GM19023 (cell line): ENCODE results near the gene FHL1.

Source experiments
- ATAC-seq: cut with Tn5 transposase; IDR thresholded peaks from one replicate; pipeline ENCODE4 v1.9.1; 2021; ENCODE audit warnings: mild to moderate bottlenecking, moderate library complexity; ENCODE audit not compliant: unreplicated experiment

Gene FHL1

DNA sequence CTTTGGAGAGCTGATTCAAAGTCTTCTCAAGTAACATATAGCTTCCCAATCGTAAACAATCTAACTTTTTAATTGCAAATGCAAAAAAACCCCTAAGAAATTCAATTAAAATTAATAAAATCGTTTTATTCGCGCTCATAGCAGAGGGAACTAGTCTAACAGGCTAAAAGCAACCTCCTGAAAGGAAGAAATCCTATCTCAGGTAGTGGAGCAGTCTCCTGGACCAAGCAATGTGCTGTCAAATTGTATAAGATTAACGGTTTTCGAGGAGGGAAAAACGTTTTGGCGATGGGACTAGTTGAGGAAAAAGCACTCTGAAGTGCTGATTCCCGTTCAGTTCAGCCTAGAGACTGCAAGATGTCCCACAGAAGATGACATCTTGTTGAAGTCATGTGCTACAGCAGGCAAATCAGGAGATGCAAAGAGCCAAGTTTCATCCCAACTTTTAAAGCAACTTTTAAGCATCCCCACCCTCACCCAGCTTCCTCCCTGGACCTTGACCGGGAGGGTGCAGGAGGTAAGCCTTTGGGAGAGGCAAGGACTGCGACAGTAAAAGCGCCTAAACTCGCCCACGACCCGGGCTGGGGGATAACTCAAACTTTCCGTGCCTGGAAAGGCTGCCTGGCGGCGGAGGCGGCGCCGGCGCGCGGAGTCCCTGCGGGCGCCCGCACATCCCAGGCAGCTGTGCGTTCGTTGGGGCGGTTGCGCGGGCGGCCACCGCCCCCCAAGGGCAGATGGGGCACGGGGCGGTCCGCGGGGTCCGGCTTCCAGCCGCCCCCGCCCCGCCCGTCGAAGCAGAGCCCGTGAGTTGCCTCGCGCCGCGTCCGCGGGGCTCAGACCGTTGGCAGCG lies 103.1 kb downstream of the FHL1 start:
- peak; percentile 39 for ATAC-seq

DNA sequence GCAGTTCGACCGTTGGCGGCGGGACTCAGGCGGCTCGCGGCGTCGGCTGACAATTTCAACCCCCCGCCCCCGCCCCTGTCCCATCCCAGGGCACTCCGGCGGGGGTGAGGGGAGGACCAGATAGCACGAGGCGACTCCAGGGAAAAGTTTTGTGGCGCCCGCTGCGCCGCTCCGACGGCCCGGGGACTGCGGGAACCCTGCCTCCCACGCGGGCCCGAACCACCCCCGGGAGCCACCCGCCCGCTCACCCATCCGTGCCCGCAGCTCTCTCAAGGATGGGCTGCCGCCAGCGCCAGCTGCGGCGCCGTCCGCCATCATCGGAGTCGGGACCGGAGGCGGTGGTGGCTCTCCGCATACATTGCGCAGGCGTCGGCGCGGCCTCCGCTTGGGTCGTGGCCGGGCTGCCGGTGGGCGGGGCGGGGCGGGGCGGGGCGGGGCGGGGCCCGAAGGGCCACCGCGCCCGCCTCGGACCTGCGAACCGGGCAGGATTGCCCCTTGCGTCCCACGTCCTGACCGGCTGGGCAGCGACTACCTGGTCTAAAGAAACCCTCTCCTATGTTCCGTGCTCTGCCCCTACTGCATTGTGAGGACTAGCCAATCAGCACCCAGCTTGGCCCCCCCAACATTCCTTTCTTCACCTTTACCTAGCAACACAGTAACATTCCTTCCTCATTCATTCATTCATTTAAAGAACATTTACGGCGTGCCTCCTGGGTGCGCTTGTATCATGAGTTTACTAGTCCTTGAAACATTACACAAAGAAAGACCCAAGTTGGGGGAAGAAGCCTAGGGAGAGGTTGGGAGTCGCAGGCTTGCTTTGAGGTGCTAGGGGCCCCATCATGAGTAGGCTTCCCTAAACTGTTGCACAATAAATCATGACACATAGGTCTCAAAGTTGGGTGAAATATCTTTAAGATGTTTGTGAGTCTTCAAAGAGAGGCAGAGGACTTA lies 104.0 kb downstream of the FHL1 start, which contains the start of gene MAP7D3:
Gene MAP7D3 (minus strand): TSS at position 360 of the 951 bp plus-strand sequence. CDS start 42 bp downstream, at position 318.
- peak; percentile 88 for ATAC-seq

DNA sequence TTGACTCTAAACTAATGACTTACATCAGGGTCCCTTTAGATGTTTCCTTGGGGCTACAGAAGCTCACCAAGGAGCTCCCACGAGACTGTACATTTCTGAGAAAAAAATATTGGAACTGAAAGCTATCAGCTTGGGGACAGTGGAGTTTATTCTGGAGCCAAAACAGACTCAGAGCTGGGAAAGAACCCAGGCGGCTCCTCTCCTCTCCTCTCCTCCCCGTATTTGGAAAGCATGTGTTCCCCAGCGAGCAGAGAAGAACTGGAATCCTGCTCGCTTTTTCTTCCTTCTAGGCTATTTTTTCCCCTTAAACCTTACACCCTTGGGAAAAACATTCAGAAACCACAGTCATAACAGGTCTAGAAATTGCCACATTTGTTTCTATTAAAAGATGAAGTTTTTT lies 108.2 kb downstream of the FHL1 start:
- no peak for ATAC-seq

DNA sequence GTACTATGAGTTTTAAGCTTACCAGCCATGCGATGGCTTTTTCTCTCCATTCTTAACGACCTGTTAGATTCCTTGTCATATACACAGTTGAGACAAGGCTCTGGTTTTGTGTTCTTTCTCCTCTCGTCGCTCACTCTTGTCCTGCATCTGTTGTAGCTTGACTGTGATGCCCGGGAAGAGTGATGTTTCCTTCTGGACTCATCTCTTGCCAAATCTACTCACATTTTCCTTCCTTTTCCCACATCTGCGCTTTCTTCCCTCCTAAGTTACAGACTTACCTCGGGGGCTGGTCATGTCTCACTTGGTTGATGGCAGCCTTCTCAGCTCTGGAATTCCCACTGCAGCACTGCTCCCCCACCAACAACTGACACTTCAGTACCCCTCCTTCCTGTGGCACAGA lies 108.7 kb downstream of the FHL1 start:
- ATAC-seq = no peak

GRCh38 chrX:136258951-136259350 lies 111.6 kb downstream of the FHL1 start:
- no peak for ATAC-seq

DNA sequence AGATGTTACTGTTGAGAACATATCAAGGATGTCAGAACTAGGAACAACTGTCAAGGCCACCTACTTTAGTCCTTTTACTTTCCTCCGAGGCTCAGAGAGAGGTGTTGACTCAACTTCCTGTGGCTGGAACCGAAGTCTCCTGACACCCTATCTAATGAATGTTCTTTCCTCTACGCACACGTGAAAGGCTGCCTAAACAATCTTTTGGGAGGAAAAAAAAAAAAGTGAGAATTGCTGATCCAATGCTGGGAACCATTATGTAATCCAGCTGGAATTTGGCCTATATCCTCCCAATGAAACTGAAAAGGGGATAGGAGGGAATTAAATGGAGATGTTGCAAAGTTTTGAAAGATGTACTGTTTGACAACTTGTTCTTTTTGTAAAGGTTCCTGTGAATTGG lies 112.2 kb downstream of the FHL1 start:
- ATAC-seq = no peak

DNA sequence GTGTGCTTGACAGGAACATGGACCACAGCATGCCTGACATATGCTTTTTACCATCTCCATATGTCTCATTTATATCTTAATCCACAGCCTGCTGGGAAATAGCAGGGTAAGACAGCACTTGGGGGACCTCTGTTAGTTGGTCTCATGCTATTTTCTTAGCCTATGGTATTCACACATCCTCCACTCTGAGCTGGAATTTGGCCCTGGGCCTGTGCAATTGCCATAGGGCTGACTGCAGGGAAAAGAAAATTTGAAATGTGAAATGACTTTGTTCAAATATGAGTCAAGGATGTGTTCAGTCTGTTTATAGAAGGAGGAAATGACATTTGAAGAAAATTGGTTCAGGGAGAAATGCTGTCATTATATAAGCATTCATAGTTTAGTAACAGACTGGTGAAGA lies 113.4 kb downstream of the FHL1 start:
- no peak for ATAC-seq
